Thoracic aorta (tissue), 2 donors: Measurements from ENCODE around the gene ZNF695. TPM values are rescaled to one million over a fixed set of nuclear protein-coding genes. Genes with fewer than 3 reads are reported as not detected.

Source experiments
- ATAC-seq: fragments of 150-250 bp; one replicate; pipeline ENCODE4 v1.8.0; 2017; ENCODE audit warnings: low read depth; ENCODE audit not compliant: insufficient number of reproducible peaks, low FRiP score
- DNase-seq: peaks from one replicate; pipeline ENCODE4 v3.0.0-alpha.2; 2020; ENCODE audit warnings: low spot score
- H3K27ac ChIP-seq, 2 donors: fragments of 200-600 bp; sonication (generic); 1 replicate in 1 of 2; 2 replicates in 1 of 2; pipeline ENCODE4 v1.5.1; 2016; ENCODE audit warnings: mild to moderate bottlenecking in 2 of 2, moderate library complexity in 2 of 2
- H3K27me3 ChIP-seq: fragments of 200-600 bp; sonication (generic); replicated peaks from 2 replicates; pipeline ENCODE4 v1.6.0; 2016; ENCODE audit warnings: mild to moderate bottlenecking; ENCODE audit not compliant: insufficient read depth
- H3K36me3 ChIP-seq: fragments of 200-600 bp; sonication (generic); one replicate; pipeline ENCODE4 v1.5.1; 2016
- H3K4me1 ChIP-seq, 2 donors: fragments of 200-600 bp; sonication (generic); 1 replicate in 1 of 2; 2 replicates in 1 of 2; pipeline versions ENCODE4 v1.5.1 to v1.6.0; 2016; ENCODE audit warnings: low read depth in 2 of 2, mild to moderate bottlenecking in 1 of 2; ENCODE audit not compliant: control insufficient read depth in 1 of 2
- H3K4me3 ChIP-seq: fragments of 200-600 bp; sonication (generic); 2 replicates; pipeline ENCODE4 v1.5.1; 2016; ENCODE audit warnings: mild to moderate bottlenecking
- H3K9me3 ChIP-seq: fragments of 200-600 bp; sonication (generic); 2 replicates; pipeline ENCODE4 v1.5.1; 2016
- CTCF ChIP-seq: fragments of 200-600 bp; sonication (generic); IDR thresholded peaks from one replicate; pipeline ENCODE4 v1.5.1; 2019; ENCODE audit warnings: antibody characterized with exemption
- total RNA-seq, 2 donors: library from RNA; depleted of rRNA; stranded (reverse); fragments of >200 nt; gene quantifications; one replicate each; pipeline versions ENCODE4 v1.1.0 to v1.2.3, GENCODE V29; 2016

The ZNF695 gene
- total RNA-seq, 2 donors from 2014 or later: not detected

GRCh38 chr1:246989901-246990300 is 18.0 kb downstream of the ZNF695 start:
- peaks cover 71% of the 10 kb centered on the region for H3K9me3 ChIP-seq
- H3K27me3 ChIP-seq: no peaks in the 10 kb centered on the region
- no peaks in the 10 kb centered on the region for H3K4me1 ChIP-seq
- no peaks in the 10 kb centered on the region for H3K36me3 ChIP-seq
- H3K27ac ChIP-seq: no peak overlapping the region
- H3K4me3 ChIP-seq: no peak overlapping the region
- no peak for ATAC-seq
- no peak for TF ChIP-seq CTCF
- no peak for DNase-seq

- no peak overlapping the region for H3K4me3 ChIP-seq
- peaks cover 83% of the 10 kb centered on the region for H3K9me3 ChIP-seq
- H3K4me1 ChIP-seq: no peaks in the 10 kb centered on the region
- TF ChIP-seq CTCF: no peak
- no peaks in the 10 kb centered on the region for H3K27me3 ChIP-seq
- no peak overlapping the region for H3K27ac ChIP-seq
- DNase-seq (no peak), ATAC-seq (no peak)
- no peaks in the 10 kb centered on the region for H3K36me3 ChIP-seq
Observed at GRCh38 chr1:246988316-246988715, 19.5 kb downstream of the ZNF695 start.

GRCh38 chr1:246987083-246987690 is 20.7 kb downstream of the ZNF695 start:
- no peak for TF ChIP-seq CTCF
- Histone ChIP-seq H3K27ac (no peak overlapping the region), H3K36me3 (no peaks in the 10 kb centered on the region), H3K9me3 (peaks cover 81% of the 10 kb centered on the region), H3K27me3 (no peaks in the 10 kb centered on the region), H3K4me1 (no peaks in the 10 kb centered on the region), H3K4me3 (no peak overlapping the region)
- no peak for DNase-seq
- ATAC-seq: no peak

- DNase-seq: no peak
- no peak for ATAC-seq
- Histone ChIP-seq H3K27me3 (no peaks in the 10 kb centered on the region), H3K27ac (no peak overlapping the region), H3K36me3 (no peaks in the 10 kb centered on the region), H3K4me1 (no peaks in the 10 kb centered on the region), H3K9me3 (peaks cover 27% of the 10 kb centered on the region), H3K4me3 (no peak overlapping the region)
- TF ChIP-seq CTCF: no peak
Observed at GRCh38 chr1:246978785-246979184, 29.1 kb downstream of the ZNF695 start.

GRCh38 chr1:246978281-246978680 is 29.6 kb downstream of the ZNF695 start:
- Histone ChIP-seq H3K36me3 (no peaks in the 10 kb centered on the region), H3K4me1 (no peaks in the 10 kb centered on the region), H3K9me3 (peaks cover 22% of the 10 kb centered on the region), H3K27ac (no peak overlapping the region), H3K4me3 (no peak overlapping the region), H3K27me3 (no peaks in the 10 kb centered on the region)
- ATAC-seq (no peak), DNase-seq (no peak)
- TF ChIP-seq CTCF: no peak
